Tibial artery (tissue), 4 donors: ENCODE results near the gene TMEM109.

Experiments
- DNase-seq, 2 donors: peaks; one replicate each; pipeline ENCODE4 v3.0.0-alpha.2; 2019
- H3K27ac ChIP-seq, 2 donors: fragments of 200-600 bp; sonication (generic) in 1 of 2; 1 replicate in 1 of 2; 2 replicates in 1 of 2; pipeline ENCODE4 v1.5.1; 2018 to 2019; ENCODE audit warnings: mild to moderate bottlenecking in 1 of 2
- H3K27me3 ChIP-seq, 2 donors: fragments of 200-600 bp; sonication (generic) in 1 of 2; one replicate each; pipeline versions ENCODE4 v1.5.1 to v1.6.0; 2016 to 2019
- H3K36me3 ChIP-seq, 3 donors: fragments of 200-600 bp; sonication (generic) in 2 of 3; one replicate each; pipeline ENCODE4 v1.5.1; 2016 to 2019; ENCODE audit warnings: mild to moderate bottlenecking in 2 of 3
- H3K4me1 ChIP-seq, 4 donors: fragments of 200-600 bp; sonication (generic) in 2 of 4; 1 replicate in 3 of 4; 2 replicates in 1 of 4; pipeline ENCODE4 v1.5.1; 2016 to 2019
- H3K4me3 ChIP-seq, 2 donors: fragments of 200-600 bp; sonication (generic) in 1 of 2; 1 replicate in 1 of 2; 2 replicates in 1 of 2; pipeline ENCODE4 v1.5.1; 2018 to 2019; ENCODE audit warnings: mild to moderate bottlenecking in 2 of 2
- H3K9me3 ChIP-seq, 3 donors: fragments of 200-600 bp; sonication (generic) in 1 of 3; one replicate each; pipeline ENCODE4 v1.5.1; 2016 to 2019
- CTCF ChIP-seq, 2 experiments: fragments of 200-600 bp in 1 of 2; fragments of 450-650 bp in 1 of 2; IDR thresholded peaks; one replicate each; pipeline ENCODE4 v1.5.1; 2017 to 2019; ENCODE audit warnings: antibody characterized with exemption in 2 of 2, mild to moderate bottlenecking in 1 of 2, moderate library complexity in 1 of 2
- intact Hi-C: fragments of 100-400 bp; cut with DNase I; formaldehyde crosslinking; loops from one replicate; pipeline ENCODE4 v1.15.0; 2023; ENCODE audit warnings: low total_unique reads

Gene TMEM109

GRCh38 chr11:60938500-60938899 lies 24.5 kb downstream of the TMEM109 start:
- Histone ChIP-seq H3K27ac (no peak overlapping the region), H3K9me3 (no peaks in the 10 kb centered on the region), H3K4me3 (no peak overlapping the region), H3K4me1 (no peaks in the 10 kb centered on the region), H3K27me3 (peaks cover 0 to 4% of the 10 kb centered on the region in 2 donors), H3K36me3 (peaks cover 0 to 61% (median 46%) of the 10 kb centered on the region in 3 donors)
- intact Hi-C loops = no loop called here
- TF ChIP-seq CTCF (IDR thresholded peaks at IDR 0.05) = no peak
- DNase-seq = no peak

- peaks cover 0 to 61% (median 47%) of the 10 kb centered on the region in 3 donors for H3K36me3 ChIP-seq
- H3K27me3 ChIP-seq = no peaks in the 10 kb centered on the region
- intact Hi-C loops = no loop called here
- H3K9me3 ChIP-seq = no peaks in the 10 kb centered on the region
- no peak overlapping the region for H3K27ac ChIP-seq
- no peak overlapping the region for H3K4me3 ChIP-seq
- TF ChIP-seq CTCF (IDR thresholded peaks at IDR 0.05) = no peak
- H3K4me1 ChIP-seq = no peaks in the 10 kb centered on the region
- DNase-seq = no peak
Measured at GRCh38 chr11:60939301-60939700, 25.3 kb downstream of the TMEM109 start.

GRCh38 chr11:60939855-60940254 lies 25.9 kb downstream of the TMEM109 start:
- no peak for TF ChIP-seq CTCF (IDR thresholded peaks at IDR 0.05)
- Histone ChIP-seq H3K27ac (no peak overlapping the region), H3K4me3 (no peak overlapping the region), H3K27me3 (no peaks in the 10 kb centered on the region), H3K36me3 (peaks cover 0 to 67% (median 47%) of the 10 kb centered on the region in 3 donors), H3K4me1 (no peaks in the 10 kb centered on the region), H3K9me3 (no peaks in the 10 kb centered on the region)
- intact Hi-C loops = no loop called here
- no peak for DNase-seq

GRCh38 chr11:60941371-60942119 lies 27.6 kb downstream of the TMEM109 start:
- H3K4me3 ChIP-seq = no peak overlapping the region
- no peaks in the 10 kb centered on the region for H3K9me3 ChIP-seq
- intact Hi-C loops = no loop called here
- no peak overlapping the region for H3K27ac ChIP-seq
- H3K4me1 ChIP-seq = no peaks in the 10 kb centered on the region
- no peaks in the 10 kb centered on the region for H3K27me3 ChIP-seq
- no peak for TF ChIP-seq CTCF (IDR thresholded peaks at IDR 0.05)
- DNase-seq = no peak
- peaks cover 0 to 75% (median 53%) of the 10 kb centered on the region in 3 donors for H3K36me3 ChIP-seq

- no peaks in the 10 kb centered on the region for H3K27me3 ChIP-seq
- H3K9me3 ChIP-seq = no peaks in the 10 kb centered on the region
- peaks cover 0 to 70% (median 53%) of the 10 kb centered on the region in 3 donors for H3K36me3 ChIP-seq
- H3K4me3 ChIP-seq = no peak overlapping the region
- TF ChIP-seq CTCF (IDR thresholded peaks at IDR 0.05) = no peak
- DNase-seq = no peak
- intact Hi-C loops = no loop called here
- H3K4me1 ChIP-seq = no peaks in the 10 kb centered on the region
- no peak overlapping the region for H3K27ac ChIP-seq
Measured at GRCh38 chr11:60942219-60942618, 28.3 kb downstream of the TMEM109 start.
